ENCODE measurements around the gene AADAC.

Gene AADAC

DNA sequence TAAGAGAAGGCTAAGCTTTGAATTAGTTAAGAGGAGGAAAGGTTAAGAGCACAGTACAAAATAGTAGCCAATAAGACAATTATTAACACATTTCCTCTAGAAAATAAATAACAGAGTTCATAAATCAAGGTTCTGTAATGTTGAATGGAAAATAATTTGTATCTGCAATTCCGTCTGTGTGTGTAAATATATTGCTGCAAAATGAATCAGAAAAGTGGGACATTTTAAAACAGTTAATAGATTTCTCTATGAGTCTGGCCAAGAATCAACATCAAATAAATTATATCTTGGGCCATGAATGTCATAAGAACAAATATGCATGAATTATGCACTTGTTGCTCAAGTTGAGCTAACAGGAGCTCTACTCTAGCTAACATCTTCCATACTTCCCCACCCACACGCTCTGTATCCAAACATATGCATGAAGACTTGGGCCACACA, 45.3 kb downstream of the AADAC start:
- no peak for DNase-seq

DNA sequence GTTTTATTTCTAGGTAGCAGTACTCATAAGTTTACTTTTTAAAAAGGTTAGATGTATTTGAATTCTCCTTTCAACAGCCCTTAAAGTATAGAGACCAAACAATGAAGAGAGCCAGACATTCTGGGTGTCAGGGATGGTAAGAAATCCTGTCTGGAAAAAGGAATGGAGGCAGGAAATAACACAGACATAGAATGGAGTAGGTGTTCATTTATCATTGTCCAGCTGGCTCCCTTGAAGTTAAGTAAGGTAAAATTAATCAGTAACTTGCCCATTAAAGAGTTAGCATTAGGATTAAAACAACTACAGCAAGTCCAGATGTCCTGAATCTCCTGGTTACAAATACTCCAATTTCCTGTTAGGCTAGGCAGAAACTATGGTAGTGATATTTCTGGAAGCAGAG, 46.0 kb downstream of the AADAC start:
- no peak for DNase-seq

DNA sequence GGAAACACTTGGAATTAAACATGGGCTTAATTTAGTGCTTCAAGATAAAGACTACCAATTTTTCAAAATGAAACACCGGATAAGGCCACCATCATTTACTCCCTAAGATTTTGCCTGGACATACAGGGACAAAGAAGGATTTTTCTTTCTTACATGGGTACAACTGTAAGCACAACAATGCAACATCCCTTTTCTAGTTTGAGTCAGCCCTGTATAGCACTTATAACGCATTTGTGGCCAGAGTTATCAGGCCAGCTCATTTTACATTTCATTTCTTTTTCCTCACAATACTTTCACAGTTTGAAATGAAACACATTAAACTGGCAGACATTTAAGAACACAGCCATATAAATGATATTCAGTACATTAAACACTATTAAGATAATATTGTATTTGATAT, 49.7 kb downstream of the AADAC start:
- DNase-seq = no peak

DNA sequence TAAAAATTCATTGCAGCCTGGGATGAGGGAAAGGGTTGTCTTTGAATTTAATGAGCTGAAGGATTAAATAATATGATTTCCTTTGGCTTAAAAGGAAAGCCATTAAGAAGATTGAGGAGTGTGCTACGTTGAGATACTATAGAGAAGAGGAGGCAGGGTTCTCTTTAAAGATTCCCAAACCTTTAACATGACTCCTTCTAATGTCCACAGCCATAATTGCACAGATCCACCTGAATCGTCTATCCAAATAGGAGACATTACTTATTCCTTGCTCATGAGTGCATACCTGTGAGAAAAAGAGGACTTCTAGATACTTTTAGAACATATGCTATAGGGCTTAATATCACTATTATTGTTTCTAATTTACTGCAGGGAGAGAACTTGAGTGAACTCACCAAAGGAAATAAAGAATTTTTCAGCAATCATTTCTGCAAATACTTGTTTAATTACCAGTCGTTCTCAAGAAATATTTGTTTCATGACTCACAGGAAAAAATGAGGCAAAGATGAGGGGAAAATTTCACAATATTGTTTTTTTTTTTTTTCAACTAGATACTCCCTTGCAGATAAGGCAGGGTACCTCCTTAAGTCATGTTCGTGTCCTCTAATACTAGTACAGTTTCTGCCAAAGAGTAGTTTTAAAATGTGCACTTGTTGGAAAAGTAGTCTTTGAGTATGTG, 50.6 kb downstream of the AADAC start:
- DNase-seq = peak in 1 of 2 experiments; percentile 30

DNA sequence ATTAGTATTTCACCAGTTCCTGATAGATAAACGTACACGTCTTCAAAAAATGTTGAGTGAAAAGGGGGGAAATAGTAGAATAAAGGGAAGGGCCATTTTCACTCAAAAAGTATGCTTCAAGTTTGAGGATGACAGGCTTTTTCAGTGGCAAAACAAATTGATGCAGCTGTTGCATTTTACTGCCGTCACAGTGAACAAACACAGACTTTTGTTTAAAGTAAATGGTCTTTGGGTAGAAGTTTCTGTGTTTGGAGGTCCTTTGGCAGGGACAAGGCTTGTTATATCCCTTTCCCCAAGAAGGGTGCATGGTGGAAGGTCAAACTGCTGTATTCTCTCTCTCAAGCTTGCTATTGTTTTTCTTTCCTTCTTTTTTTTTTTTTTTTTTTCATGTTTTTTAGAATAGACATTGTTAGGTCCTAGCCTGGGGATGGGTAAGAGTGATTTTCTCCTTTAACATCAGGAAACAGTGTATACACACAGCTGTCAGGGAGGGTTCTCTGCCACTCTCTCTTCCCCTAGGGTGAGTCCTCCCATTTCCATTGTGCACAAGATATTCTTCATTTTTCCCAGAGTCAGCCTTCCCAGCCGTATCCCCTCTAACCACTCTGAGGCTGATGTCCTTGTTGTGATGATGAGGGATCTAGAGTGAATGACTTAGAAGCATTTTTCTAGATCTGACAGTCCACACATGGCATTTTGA, 52.9 kb downstream of the AADAC start:
- no peak for DNase-seq

DNA sequence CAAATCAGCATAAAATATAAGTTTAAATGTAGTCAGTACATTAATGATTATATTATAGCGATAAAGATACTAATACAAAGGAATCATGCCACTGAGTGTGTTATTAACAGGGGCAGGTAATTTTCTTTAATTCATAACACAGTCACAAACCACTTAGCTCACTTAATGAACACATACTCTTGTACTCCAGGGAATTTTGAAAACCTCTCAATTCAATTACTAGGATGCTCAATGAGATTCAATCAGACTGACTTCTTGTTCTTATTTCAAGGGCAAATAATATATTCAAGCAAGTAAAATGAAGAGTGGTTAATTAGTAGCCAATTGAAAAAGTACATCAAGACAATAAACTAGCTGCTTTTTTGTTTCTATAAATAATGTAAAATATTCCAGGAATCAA, 53.8 kb downstream of the AADAC start:
- no peak for DNase-seq

DNA sequence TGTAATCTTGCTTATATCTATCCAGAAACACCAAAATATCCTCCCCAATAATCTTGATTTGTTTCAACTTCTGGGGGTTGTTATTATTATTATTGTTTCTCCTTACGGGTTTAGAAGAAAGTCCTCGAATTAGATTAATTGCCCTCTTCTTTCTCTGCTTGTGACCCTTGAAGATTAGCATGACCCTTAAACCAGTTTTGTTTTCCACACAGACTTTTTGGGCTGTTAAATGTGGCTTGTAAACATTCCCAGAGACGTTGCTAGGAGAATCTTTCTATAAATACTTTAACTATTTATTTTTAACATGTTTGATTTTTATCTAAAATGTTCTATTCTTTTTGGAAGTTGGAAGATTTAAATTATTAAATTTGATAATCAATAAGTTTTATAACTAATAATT, 55.3 kb downstream of the AADAC start:
- no peak for DNase-seq

DNA sequence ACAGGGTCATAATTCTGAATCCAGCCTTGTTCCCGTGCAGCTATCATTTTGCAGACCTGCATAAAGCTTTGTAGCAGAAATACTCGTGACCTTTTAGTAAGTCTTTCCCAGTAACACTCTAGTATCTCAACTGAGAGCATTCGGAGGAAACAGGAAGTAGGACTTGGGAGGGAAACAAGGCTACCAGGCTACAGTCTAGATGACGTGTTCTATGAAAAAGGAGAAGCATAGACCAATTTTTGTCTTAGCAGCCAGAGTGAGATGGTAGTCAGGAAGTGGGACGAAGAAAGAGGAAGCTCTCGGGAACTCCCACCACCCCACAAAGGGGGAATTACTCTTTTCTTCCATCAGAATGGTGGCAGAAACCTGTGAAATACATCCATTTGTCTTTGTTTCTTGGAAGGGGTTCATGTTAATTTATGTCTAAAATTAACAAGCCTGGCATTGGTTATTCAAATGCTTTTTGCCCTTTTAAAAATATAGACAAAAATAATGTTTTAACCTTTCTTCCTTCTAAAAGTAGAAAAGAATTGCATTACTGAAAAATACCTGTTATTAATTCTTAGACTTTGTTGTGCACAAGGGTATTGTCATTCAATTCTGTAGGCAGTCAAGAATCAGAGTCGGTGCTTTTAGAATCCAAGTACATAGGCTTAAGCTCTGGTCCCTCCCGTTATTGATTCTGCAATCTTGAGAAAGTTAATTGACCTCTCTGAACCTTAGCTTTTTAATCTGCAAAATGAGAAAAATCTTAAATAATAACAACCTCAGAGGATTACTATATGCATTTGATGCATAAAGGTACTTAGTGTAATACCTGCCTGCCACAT, 57.9 kb downstream of the AADAC start:
- peak; percentile 100 for DNase-seq

DNA sequence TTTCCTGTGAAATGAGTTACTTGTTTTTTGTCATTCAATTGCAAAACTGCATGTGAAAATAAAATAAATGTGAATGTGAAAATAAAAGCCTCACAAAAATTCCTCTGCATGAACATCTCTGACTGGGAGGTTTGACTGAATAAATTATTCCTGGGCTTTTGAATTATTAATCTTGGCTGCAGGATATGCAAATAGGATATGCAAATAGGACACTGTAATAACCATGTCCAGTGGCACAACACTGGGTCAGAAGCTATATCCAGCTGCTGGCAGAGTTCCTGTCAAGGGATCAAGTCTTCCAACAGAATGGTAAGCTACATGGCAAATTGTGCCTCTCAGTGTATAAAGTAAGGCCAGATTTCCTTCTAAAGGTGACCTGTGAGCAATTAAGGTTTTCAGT, 59.5 kb downstream of the AADAC start, which contains the start of gene SUCNR1:
SUCNR1 (plus strand) TSS at position 246 of the 400 bp plus-strand sequence. CDS start 6,250 bp downstream, outside the sequence.
- peak; percentile 57 to 64 for DNase-seq

DNA sequence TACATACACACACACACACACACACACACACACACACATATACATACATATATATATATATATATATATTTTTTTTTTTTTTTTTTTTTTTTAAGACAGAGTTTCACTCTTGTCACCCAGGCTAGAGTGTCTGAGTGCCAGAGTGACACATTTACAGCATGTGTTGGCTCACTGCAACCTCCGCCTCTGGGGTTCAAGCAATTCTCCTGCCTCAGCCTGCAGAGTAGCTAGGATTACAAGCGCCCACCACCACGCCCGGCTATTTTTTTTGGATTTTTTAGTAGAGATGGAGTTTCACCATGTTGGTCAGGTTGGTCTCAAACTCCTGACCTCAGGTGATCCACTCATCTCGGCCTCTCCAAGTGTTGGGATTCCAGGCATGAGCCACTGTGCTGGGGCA, 60.2 kb downstream of the AADAC start:
- DNase-seq = peak; percentile 46 to 49

DNA sequence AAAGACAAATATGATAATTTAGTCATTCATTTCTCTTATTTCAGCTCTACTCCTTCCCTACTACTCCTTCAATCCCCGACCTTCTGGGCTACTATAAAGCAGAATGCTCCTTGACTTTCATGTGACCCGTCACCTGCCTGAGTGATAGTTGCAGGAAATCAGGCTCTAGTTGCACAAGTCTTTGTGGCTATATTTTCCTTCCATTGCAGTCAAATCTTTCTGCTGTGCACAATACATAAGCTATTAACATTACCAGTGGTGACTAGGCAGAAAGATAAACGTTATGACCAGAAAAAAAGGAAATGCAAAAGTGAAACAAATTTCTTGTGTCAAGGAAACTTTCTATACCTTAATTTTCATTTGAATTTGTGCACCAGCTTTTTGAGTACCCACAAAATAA, 61.8 kb downstream of the AADAC start:
- DNase-seq = peak; percentile 100

DNA sequence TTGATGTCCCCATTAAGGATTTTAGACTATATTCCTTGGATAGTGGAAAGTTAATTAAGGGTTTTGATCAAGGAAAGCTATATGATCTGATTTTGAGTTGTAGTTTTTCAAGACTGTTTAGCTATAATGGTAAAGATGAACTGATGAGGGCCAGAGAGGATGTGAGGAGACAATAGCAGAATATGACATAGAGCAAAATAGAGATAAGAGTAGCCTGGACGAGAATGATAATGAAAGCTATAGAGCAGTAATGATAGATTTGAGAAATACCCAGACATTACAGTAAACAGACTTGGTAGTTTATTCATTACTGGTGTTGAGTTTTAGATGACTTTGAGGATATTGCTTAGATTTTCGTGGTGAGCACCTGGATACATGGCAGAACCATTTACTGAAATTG, 63.4 kb downstream of the AADAC start:
- no peak for DNase-seq
